Mesenchymal stem cell (in vitro differentiated cells and primary cell): Measurements from ENCODE around the gene TTC24.
A peak's percentile ranks its signal among the peaks of the same experiment; 100 is the strongest.
"Not testable (repeated sequence)": the region's sequence is repeated elsewhere in the genome, so short reads cannot be mapped to it uniquely, and the experiment has no call there.

Experiments used
- DNase-seq: peaks from one replicate; pipeline ENCODE4 v3.0.0-alpha.2; 2013
- H2AFZ ChIP-seq: one replicate; pipeline ENCODE4 v1.6.1; 2013; ENCODE audit warnings: low read depth, mild to moderate bottlenecking, control low read depth, inconsistent platforms, low read length, moderate library complexity
- H2AK5ac ChIP-seq: 2 replicates; pipeline ENCODE4 v1.6.1; 2013; ENCODE audit warnings: low read length, moderate library complexity, mild to moderate bottlenecking, inconsistent platforms; ENCODE audit not compliant: severe bottlenecking
- H2BK120ac ChIP-seq: one replicate; pipeline ENCODE4 v1.6.1; 2013; ENCODE audit warnings: low read depth, mild to moderate bottlenecking, inconsistent platforms, low read length, moderate library complexity
- H2BK12ac ChIP-seq, 2 experiments: one replicate each; pipeline ENCODE4 v1.6.1; 2013; ENCODE audit warnings: inconsistent platforms in 2 of 2, low read length in 2 of 2, mild to moderate bottlenecking in 2 of 2, moderate library complexity in 2 of 2, control low read depth in 1 of 2
- H2BK15ac ChIP-seq: one replicate; pipeline ENCODE4 v1.6.1; 2013; ENCODE audit warnings: mild to moderate bottlenecking, low read depth, inconsistent platforms; ENCODE audit not compliant: poor library complexity, severe bottlenecking
- H2BK5ac ChIP-seq: 2 replicates; pipeline ENCODE4 v1.6.1; 2013; ENCODE audit warnings: low read depth, mild to moderate bottlenecking, low read length, control low read depth, inconsistent platforms; ENCODE audit not compliant: poor library complexity, severe bottlenecking
- H3K14ac ChIP-seq, 2 experiments: one replicate each; pipeline ENCODE4 v1.6.1; 2013; ENCODE audit warnings: inconsistent platforms in 2 of 2, low read length in 2 of 2, control low read depth in 1 of 2, mild to moderate bottlenecking in 1 of 2, moderate library complexity in 1 of 2
- H3K18ac ChIP-seq, 2 experiments: one replicate each; pipeline ENCODE4 v1.6.1; 2013; ENCODE audit warnings: inconsistent platforms in 2 of 2, low read length in 2 of 2, control low read depth in 1 of 2, low read depth in 1 of 2, mild to moderate bottlenecking in 1 of 2
- H3K23ac ChIP-seq, 2 experiments: one replicate each; pipeline ENCODE4 v1.6.1; 2013; ENCODE audit warnings: inconsistent platforms in 2 of 2, low read length in 2 of 2, mild to moderate bottlenecking in 2 of 2, moderate library complexity in 2 of 2, control low read depth in 1 of 2
- H3K27ac ChIP-seq: 2 replicates; pipeline ENCODE4 v1.5.1; 2013; ENCODE audit warnings: mild to moderate bottlenecking, moderate library complexity, low read length, control low read depth, inconsistent platforms; ENCODE audit not compliant: poor library complexity, severe bottlenecking
- H3K27me3 ChIP-seq, 2 experiments: 2 replicates each; pipeline versions ENCODE4 v1.6.1 to v1.7.0; 2013; ENCODE audit warnings: low read length in 2 of 2, mild to moderate bottlenecking in 2 of 2, moderate library complexity in 2 of 2, control low read depth in 1 of 2, inconsistent platforms in 1 of 2; ENCODE audit not compliant: control insufficient read depth in 1 of 2, insufficient read depth in 1 of 2
- H3K36me3 ChIP-seq, 2 experiments: 2 replicates each; pipeline versions ENCODE4 v1.6.1 to v1.7.0; 2013; ENCODE audit warnings: low read length in 2 of 2, control low read depth in 1 of 2, inconsistent platforms in 1 of 2, low read depth in 1 of 2, mild to moderate bottlenecking in 1 of 2; ENCODE audit not compliant: insufficient read depth in 2 of 2, control insufficient read depth in 1 of 2
- H3K4ac ChIP-seq, 2 experiments: one replicate each; pipeline ENCODE4 v1.6.1; 2013; ENCODE audit warnings: inconsistent platforms in 2 of 2, low read length in 2 of 2, mild to moderate bottlenecking in 2 of 2, moderate library complexity in 2 of 2, control low read depth in 1 of 2, low read depth in 1 of 2
- H3K4me1 ChIP-seq: 2 replicates; pipeline ENCODE4 v1.6.1; 2013; ENCODE audit warnings: low read depth, low read length, control low read depth; ENCODE audit not compliant: control insufficient read depth, insufficient read depth
- H3K4me2 ChIP-seq: 2 replicates; pipeline ENCODE4 v1.6.1; 2013; ENCODE audit warnings: low read length, mild to moderate bottlenecking, inconsistent platforms; ENCODE audit not compliant: poor library complexity, severe bottlenecking
- H3K4me3 ChIP-seq, 2 experiments: 2 replicates each; pipeline versions ENCODE4 v1.5.1 to v1.7.0; 2013; ENCODE audit warnings: low read length in 2 of 2, mild to moderate bottlenecking in 2 of 2, control low read depth in 1 of 2, low read depth in 1 of 2; ENCODE audit not compliant: insufficient read depth in 1 of 2
- H3K79me1 ChIP-seq: replicated peaks from 2 replicates; pipeline ENCODE4 v1.6.1; 2013; ENCODE audit warnings: mild to moderate bottlenecking, control low read depth, low read length, inconsistent platforms; ENCODE audit not compliant: poor library complexity, severe bottlenecking
- H3K9ac ChIP-seq: 2 replicates; pipeline ENCODE4 v1.7.0; 2013; ENCODE audit warnings: mild to moderate bottlenecking, low read length, moderate library complexity
- H3K9me3 ChIP-seq: 2 replicates; pipeline ENCODE4 v1.7.0; 2013; ENCODE audit warnings: mild to moderate bottlenecking, low read length; ENCODE audit not compliant: control insufficient read depth
- H4K8ac ChIP-seq: one replicate; pipeline ENCODE4 v1.6.1; 2013; ENCODE audit warnings: inconsistent platforms, mild to moderate bottlenecking, low read length, moderate library complexity
- H4K91ac ChIP-seq: one replicate; pipeline ENCODE4 v1.6.1; 2013; ENCODE audit warnings: mild to moderate bottlenecking, low read length, inconsistent platforms
- WGBS: methylation state at CpG from one replicate; pipeline ENCODE4 v1.1.7; 2013; ENCODE audit warnings: mixed read lengths; 5-methylcytosine and 5-hydroxymethylcytosine counted together

The TTC24 gene

DNA sequence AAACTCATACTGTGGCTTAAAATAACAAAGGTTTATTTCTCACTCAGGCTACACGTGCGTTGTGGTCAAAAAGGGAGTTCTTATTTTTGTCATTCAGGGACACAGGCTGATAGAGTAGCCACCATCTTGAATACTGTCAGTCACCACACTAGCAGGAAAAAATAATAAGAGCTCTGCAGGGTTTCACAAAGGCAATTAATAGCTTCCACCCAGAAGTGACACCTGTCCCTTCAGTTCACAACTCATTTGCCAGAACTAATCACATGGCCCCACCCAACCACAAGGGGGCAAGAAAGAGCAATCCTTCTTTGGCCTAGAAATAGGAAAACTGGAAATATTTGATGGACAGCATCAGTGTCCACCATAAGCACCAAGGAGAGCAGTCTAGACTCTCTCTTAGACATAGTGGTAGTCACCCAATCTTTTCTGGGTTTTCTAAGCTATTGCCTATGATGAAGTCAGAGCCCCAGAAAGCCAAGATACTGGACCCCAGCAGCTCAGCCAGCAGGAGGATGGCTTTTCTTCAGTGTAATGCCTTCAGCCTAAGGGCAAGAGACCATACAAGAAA is 47.9 kb downstream of the TTC24 start:
- no peak overlapping the region for H3K4ac ChIP-seq
- no peaks in the 10 kb centered on the region for H3K79me1 ChIP-seq
- H3K4me1 ChIP-seq = peaks cover 19% of the 10 kb centered on the region
- WGBS = 77% methylated on average over 2 of the region's 2 CpGs
- H3K18ac ChIP-seq = no peak overlapping the region
- DNase-seq = peak; percentile 74
- H3K9me3 ChIP-seq = no peaks in the 10 kb centered on the region
- no peak overlapping the region for H2BK15ac ChIP-seq
- H3K4me3 ChIP-seq = no peak overlapping the region
- H3K36me3 ChIP-seq = no peaks in the 10 kb centered on the region
- H3K4me2 ChIP-seq = no peak overlapping the region
- H4K91ac ChIP-seq = no peak overlapping the region
- no peak overlapping the region for H3K27ac ChIP-seq
- H2AFZ ChIP-seq = no peak overlapping the region
- no peak overlapping the region for H4K8ac ChIP-seq
- peaks cover 63 to 82% of the 10 kb centered on the region in 2 experiments for H3K27me3 ChIP-seq
- H2BK12ac ChIP-seq = no peak overlapping the region
- H2AK5ac ChIP-seq = no peak overlapping the region
- H2BK120ac ChIP-seq = no peak overlapping the region
- H3K9ac ChIP-seq = no peak overlapping the region
- no peak overlapping the region for H3K23ac ChIP-seq
- no peak overlapping the region for H3K14ac ChIP-seq
- no peak overlapping the region for H2BK5ac ChIP-seq

DNA sequence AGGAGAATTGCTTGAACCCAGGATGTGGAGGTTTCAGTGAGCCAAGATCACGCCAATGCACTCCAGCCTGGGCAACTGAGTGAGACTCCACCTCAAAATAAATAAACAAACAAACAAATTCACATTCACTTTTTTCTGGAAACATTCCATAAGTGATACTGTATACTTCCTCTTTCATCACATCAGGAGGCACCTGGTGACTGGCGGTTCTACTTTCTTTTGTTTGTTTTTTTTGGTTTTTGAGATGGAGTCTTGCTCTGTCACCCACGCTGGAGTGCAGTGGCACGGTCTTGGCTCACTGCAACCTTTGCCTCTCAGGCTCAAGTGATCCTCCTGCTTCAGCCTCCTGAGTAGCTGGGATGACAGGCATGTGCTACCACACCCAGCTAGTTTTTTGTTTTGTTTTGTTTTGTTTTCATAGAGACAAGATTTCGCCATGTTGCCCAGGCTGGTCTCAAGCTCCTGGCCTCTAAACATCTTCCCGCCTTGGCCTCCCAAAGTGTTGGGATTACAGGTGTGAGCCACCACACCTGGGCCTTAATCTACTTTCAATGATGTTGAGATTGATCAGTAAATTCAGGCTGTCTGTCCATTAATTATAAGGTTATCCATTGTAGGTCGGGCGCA is 50.4 kb downstream of the TTC24 start:
- no peak overlapping the region for H4K91ac ChIP-seq
- no peak overlapping the region for H2AFZ ChIP-seq
- no peak overlapping the region for H3K14ac ChIP-seq
- no peak overlapping the region for H4K8ac ChIP-seq
- H3K79me1 ChIP-seq = no peaks in the 10 kb centered on the region
- H3K4ac ChIP-seq = no peak overlapping the region
- no peak overlapping the region for H2BK12ac ChIP-seq
- H3K36me3 ChIP-seq = no peaks in the 10 kb centered on the region
- peaks cover 8% of the 10 kb centered on the region for H3K4me1 ChIP-seq
- no peak overlapping the region for H3K4me3 ChIP-seq
- no peak overlapping the region for H2AK5ac ChIP-seq
- 85% methylated on average over 6 of the region's 8 CpGs for WGBS
- no peak overlapping the region for H2BK120ac ChIP-seq
- H2BK15ac ChIP-seq = no peak overlapping the region
- no peak overlapping the region for H2BK5ac ChIP-seq
- H3K9ac ChIP-seq = no peak overlapping the region
- DNase-seq = no peak
- H3K9me3 ChIP-seq = no peaks in the 10 kb centered on the region
- no peak overlapping the region for H3K4me2 ChIP-seq
- peaks cover 63 to 84% of the 10 kb centered on the region in 2 experiments for H3K27me3 ChIP-seq
- no peak overlapping the region for H3K23ac ChIP-seq
- no peak overlapping the region for H3K27ac ChIP-seq
- H3K18ac ChIP-seq = no peak overlapping the region

DNA sequence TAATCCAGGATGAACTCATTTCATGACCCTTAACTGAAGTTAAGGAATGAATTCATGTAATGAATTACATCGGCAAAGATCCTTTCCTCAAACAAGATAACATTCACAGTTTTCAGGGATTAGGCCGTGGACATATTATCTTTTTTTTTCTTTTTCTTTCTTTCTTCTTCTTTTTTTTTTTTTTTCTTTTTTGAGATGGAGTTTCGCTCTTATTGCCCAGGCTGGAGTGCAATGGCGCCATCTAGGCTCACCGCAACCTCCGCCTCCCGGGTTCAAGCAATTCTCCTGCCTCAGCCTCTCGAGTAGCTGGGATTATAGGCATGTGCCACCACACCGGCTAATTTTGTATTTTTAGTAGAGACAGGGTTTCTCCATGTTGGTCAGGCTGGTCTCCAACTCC is 51.6 kb downstream of the TTC24 start:
- not testable (repeated sequence) for H2AK5ac ChIP-seq, H3K9ac ChIP-seq, H3K4me3 ChIP-seq, DNase-seq, H3K14ac ChIP-seq, H3K36me3 ChIP-seq, H3K4me2 ChIP-seq, H3K79me1 ChIP-seq, H4K91ac ChIP-seq, H3K9me3 ChIP-seq, H4K8ac ChIP-seq, H2BK12ac ChIP-seq, H2AFZ ChIP-seq, H2BK15ac ChIP-seq, H2BK5ac ChIP-seq, H3K18ac ChIP-seq, H2BK120ac ChIP-seq, H3K27ac ChIP-seq, H3K4ac ChIP-seq, H3K23ac ChIP-seq, H3K4me1 ChIP-seq
- H3K27me3 ChIP-seq = peaks cover 63 to 84% of the 10 kb centered on the region in 2 experiments
- WGBS = 53% methylated on average over 5 of the region's 9 CpGs

DNA sequence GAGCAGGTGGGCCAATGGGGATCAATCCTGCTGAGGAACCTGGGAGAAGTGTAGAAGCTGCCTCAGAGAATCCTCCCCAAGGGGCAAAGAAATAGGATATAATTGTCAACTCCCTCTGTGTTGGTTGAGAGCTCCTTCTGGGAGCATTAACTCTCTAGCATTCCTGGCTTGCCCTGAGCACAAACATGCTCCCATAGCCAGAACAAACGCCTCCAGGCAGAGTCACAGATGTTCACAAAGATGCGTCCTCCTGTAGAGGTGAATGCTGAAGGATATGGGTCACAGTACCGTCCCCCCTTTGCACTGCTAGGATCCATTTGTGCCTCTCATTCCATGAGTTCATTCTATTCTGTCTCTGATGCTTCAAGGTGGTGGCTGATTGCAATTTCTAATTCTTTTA is 52.8 kb downstream of the TTC24 start:
- no peaks in the 10 kb centered on the region for H3K9me3 ChIP-seq
- H3K4ac ChIP-seq = no peak overlapping the region
- no peak overlapping the region for H2BK15ac ChIP-seq
- H3K79me1 ChIP-seq = no peaks in the 10 kb centered on the region
- H2AFZ ChIP-seq = no peak overlapping the region
- H4K91ac ChIP-seq = no peak overlapping the region
- H3K18ac ChIP-seq = no peak overlapping the region
- no peak overlapping the region for H3K14ac ChIP-seq
- no peaks in the 10 kb centered on the region for H3K4me1 ChIP-seq
- no peak overlapping the region for H3K23ac ChIP-seq
- H3K9ac ChIP-seq = no peak overlapping the region
- no peak overlapping the region for H2BK12ac ChIP-seq
- no peak overlapping the region for H3K4me2 ChIP-seq
- DNase-seq = no peak
- H2AK5ac ChIP-seq = no peak overlapping the region
- H2BK120ac ChIP-seq = no peak overlapping the region
- no peak overlapping the region for H4K8ac ChIP-seq
- H3K27me3 ChIP-seq = peaks cover 60 to 84% of the 10 kb centered on the region in 2 experiments
- no peak overlapping the region for H3K4me3 ChIP-seq
- 48% methylated on average over 3 of the region's 3 CpGs for WGBS
- H2BK5ac ChIP-seq = no peak overlapping the region
- H3K36me3 ChIP-seq = no peaks in the 10 kb centered on the region
- H3K27ac ChIP-seq = no peak overlapping the region
